Measurements from ENCODE around the gene RAB25.

Gene RAB25

DNA sequence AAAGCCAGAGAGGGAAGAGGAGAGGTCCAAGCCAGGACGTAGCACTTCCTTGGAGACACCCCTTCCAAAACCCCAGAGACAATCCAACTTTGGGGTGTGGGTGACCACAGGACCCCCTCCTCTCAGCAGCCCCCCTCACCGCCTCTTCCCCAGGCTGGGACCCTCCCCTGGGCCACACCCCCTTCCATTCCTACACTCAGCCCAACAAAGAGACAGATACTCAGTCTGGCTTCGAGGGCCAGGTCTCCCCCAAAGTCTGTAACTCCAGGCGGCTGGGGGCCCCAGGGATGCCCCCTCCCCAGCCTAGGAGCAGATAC is 19.9 kb downstream of the RAB25 start:
- no peak for DNase-seq

GRCh38 chr1:156081180-156081916 is 20.4 kb downstream of the RAB25 start:
- DNase-seq = no peak

DNA sequence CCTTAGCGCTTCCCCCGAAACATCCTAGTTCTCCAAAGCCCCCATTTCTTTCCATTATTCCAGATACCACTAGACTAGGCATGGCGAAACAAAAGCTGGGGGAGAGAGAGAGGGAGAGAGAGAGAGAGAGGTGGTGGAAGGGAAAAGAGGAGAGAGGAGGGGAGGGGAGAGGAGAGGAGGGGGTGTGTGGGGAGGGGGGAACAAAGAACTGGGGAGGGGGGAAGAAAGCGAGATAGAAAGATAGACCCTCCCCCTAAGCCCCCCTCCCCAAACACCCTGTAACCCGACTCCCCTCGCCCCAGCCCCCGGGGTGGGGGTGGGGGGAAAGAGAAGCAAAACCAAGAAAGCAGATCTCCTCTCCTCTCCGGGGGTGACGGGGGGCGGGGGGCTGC is 21.0 kb downstream of the RAB25 start:
- no peak for DNase-seq

DNA sequence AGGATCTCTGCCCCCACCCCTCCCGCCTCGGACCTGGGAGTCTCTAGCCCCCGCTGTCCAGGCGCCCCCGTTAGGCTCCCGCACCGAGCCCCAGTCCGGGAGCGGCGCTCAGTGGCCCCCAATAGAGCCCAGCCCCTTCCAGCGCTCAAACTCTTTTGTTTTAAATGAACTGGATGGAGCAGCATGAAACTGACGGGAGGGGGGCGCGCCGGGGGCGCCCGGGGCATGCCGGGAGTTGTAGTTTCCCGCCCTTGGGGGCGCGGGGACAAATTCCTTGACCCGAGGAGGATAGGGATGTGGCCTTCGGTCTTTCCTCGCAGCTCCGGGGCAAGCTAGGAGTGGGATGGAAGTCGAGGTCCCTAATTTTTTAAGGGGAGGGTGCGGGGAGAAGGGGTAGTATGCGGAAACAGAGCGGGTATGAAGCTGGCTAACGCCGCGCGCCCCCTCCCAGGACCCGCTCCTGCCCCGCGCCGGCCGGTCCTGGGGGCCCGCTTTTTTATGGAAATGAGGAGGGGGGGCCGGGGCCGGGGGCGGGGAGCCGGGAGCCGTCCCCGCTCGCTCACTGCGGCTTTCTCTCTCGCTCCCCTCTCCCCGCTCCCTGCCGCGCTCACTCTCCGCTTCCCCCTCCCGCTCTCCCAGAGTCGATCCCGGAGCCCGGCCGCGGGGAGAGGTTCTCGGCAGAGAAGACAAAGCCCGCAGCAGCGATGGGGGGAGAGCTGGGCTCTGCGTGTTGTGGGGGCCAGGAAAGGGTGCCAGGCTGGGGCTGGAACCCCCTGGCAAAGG is 21.5 kb downstream of the RAB25 start, which contains the start of gene MEX3A:
TSS of gene MEX3A (minus strand) at position 157 of the 783 bp plus-strand sequence. CDS start 467 bp downstream, outside the sequence.
- peak; percentile 67 for DNase-seq

DNA sequence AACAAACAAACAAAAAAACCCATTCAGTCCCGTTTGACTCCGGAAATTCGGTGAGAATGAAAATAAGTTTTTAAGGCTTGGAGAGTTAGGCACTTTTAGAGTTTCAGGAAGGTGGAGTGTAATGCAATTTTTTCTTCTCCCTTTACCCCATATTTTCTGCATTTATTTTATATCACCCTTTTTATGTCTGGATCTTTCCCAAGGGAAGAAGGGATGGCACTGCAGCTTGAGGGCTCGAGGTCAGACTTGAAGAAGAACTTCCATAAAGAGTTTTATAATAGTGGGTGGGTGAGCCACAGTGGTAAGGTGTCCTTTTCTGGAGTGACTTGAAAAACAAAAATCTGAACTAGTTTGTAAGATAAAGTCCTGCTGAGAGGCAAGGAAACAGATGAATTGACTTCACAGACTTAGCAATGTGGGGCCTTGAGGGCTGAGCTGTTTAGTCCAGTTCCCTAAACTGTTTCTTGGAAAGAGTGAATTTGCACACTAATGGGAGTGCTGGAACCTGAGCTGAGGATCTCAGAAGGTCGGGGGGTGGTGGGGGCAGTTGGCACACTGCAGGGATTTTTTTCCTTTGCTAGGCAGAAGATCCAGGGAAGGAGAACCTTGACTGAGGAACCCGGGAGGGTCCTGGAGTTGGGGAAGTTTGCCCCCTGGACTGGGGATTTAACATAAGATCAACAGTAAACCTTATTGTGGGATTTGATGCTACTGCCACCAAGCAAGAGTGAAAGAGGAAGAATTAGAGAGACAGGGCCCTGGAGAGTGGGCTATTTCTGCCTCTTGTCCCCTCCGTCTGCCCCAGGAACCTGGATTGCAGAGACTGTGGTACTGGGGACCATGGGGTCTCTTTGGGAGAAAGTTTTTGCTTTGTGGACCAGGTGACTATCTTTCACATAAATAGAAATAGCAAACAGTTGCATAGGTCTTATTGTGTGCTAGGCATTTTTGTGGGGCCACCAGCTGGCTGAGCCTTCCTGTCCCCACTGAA is 23.1 kb downstream of the RAB25 start:
- DNase-seq = no peak

DNA sequence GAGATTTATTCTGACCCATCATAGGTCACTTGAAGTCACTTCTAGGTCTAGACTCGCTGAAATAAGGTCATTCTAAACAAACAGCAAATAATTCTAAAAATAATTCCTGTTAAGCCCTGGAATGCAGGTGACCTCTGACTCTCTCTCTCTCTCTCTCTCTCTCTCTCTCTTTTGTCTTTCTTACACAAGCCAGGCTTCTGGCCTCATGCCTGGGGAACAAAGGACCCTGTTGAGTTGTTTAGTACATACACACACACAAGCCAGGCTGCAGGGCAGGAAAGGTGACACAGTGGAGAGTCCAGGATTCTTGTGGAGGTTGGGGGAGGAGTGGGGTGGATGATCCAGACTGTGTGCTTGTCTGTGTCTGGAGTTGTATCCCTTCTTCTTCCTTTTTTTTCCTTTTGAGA is 25.3 kb downstream of the RAB25 start:
- no peak for DNase-seq

- no peak for DNase-seq
These were observed 28.7 kb downstream of the RAB25 start for GRCh38 chr1:156089704-156090103.

- no peak for DNase-seq
These were observed 29.3 kb downstream of the RAB25 start for GRCh38 chr1:156090138-156090839.

- DNase-seq = peak; percentile 93
These were observed 29.9 kb downstream of the RAB25 start for GRCh38 chr1:156090840-156091188.

GRCh38 chr1:156091610-156092009 is 30.6 kb downstream of the RAB25 start:
- DNase-seq = no peak

- peak; percentile 58 for DNase-seq
These were observed 35.0 kb downstream of the RAB25 start for GRCh38 chr1:156095906-156096508.

- peak; percentile 98 for DNase-seq
These were observed 35.9 kb downstream of the RAB25 start for GRCh38 chr1:156096640-156097391.

DNA sequence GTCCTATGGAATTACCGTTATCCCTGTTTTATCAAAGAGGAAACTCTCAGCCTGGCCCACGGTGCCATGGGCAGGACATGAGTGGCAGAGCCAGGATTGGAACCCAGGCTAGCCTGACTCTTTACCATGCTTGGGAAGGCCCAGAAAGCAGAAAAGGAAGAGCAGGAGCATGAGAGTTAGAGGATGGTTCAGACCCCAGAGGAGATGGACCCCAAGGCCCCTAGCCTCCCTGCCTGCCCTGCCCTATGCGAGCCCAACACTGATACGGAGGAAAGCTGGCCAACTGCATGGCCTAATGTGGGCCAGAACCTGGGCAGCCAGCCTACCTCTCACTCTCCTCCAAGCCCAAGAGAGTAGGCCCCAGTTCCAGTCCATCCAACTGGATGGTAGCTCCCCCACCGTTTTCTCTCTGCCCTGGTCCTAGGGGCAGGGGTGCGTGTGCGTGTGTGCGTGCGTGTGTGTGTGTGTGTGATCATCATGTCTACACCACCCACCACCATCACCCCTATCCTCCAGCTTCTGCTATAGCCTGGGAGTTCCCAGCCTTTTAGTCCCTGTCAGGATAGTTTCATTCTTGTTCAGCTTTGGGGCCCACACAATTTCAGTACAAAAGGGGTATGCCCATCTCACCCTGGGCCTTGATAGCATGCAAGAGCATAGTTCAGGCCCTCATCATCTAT is 36.7 kb downstream of the RAB25 start:
- peak; percentile 81 for DNase-seq

GRCh38 chr1:156098784-156099183 is 37.8 kb downstream of the RAB25 start:
- no peak for DNase-seq

- DNase-seq = no peak
These were observed 38.3 kb downstream of the RAB25 start for GRCh38 chr1:156099282-156099681.

DNA sequence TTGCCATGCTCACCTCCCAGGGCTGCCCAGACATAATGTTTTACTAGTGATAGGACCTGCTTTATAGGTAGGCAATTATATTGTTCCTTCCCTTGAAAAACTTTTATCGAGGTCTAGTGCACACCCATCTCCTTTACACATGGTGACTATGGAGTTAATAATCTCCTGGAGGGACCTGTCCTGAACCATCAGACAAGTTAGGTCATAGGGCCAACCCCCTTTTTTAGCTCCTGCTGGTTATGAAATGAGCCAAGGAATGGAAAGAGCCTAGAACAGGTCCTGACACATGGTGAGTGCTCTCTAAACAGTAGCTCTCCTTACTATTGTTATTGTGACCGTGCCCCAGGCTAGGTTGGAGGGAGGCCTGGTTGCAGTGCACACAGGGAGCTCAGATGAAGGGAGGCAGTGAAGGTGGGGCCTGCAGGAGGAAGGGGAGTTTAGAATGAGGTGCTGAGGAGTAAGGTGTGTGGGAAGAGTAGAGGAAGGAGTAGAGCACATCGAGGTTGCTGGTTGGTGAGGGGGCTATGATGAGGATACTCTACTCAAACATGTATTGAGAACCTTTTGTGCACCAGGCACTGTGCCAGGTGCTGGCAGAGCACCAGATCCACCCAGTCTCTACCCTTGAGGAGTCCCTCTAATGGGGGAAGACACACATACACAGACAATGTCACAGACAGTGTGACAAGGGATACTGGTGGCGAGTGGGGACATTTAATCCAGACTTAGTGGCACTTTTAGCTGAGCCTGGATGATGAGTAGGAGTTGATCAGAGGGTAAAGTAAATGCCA is 39.4 kb downstream of the RAB25 start:
- DNase-seq = no peak

DNA sequence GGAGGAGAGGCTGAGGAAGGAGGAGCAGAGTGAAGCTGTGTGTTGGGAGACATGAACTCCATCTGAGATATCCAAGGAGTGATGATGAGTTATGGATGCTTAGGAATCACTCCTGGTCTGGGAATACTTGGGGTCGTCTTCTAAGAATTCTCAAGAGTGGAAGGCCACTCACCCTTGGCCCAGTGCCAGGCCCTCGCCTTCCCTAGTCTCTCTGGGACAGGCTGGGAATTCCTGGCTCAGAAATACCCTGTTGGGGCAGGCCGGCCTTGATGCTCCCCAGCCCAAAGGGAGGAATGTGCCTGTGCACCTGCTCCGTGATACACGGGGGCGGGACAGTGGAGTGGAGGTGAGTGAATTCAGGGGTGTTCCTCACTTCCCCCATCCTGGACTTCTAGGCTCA is 40.9 kb downstream of the RAB25 start:
- no peak for DNase-seq

GRCh38 chr1:156102633-156103511 is 41.9 kb downstream of the RAB25 start:
- no peak for DNase-seq

DNA sequence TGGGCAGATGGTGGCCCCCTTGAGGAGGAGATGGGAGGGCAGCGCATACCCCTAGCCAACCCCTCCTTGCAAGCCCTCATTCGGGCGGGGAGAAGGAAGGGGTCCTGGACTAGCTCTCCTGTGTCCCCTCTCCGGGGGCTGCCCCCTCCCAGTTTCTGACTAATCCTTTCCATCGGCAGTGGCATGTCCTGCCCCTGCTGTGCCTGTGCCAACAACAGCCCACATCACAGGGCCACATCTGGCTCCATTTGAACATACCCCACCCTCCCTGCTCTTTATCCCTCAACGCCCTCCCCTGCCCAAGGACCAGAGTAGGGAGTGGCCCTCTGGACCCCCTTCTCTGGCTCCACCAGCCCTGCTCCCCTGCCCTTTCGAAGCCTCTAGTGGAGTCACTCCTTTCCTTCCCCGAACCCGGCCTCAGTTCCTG is 42.6 kb downstream of the RAB25 start:
- DNase-seq = peak; percentile 49

Data from activated CD4-positive, alpha-beta T cell treated with anti-CD3 and anti-CD28 coated beads, Interleukin-2, Interleukin-6, amounts not matched to agents 100 ng/mL and 50 ng/mL, durations not matched to agents 16 hours and 8 hours (primary cell).